Body of pancreas (tissue), 4 donors: ENCODE measurements around the gene MDM1.

Experiments
- CTCF ChIP-seq, 7 experiments: fragments of 450-650 bp in 4 of 7; fragments of 200-600 bp in 3 of 7; sonication (generic) in 3 of 7; IDR thresholded peaks; one replicate each; pipeline ENCODE4 v1.5.1; 2016 to 2019; ENCODE audit warnings: antibody characterized with exemption in 7 of 7
- POLR2A ChIP-seq, 3 donors: fragments of 450-650 bp; IDR thresholded peaks; one replicate each; pipeline ENCODE4 v1.6.1; 2016; ENCODE audit warnings: antibody characterized with exemption in 3 of 3, mild to moderate bottlenecking in 2 of 3

GRCh38 chr12:68368327-68368726 lies 36.2 kb upstream of the MDM1 start:
- TF ChIP-seq POLR2A (IDR thresholded peaks at IDR 0.05) (no peak), CTCF (IDR thresholded peaks at IDR 0.05) (no peak)
